Activated CD8-positive, alpha-beta T cell treated with anti-CD3 and anti-CD28 coated beads for 36 hours (primary cell): Measurements from ENCODE around the gene TATDN3. TPM values are rescaled to one million over a fixed set of nuclear protein-coding genes. Genes with fewer than 3 reads are reported as not detected.

ENCODE experiments used
- ATAC-seq: fragments of 200-7000 bp; cut with Tn5 transposase; one replicate; pipeline ENCODE4 v1.10.0; 2021; ENCODE audit warnings: mild to moderate bottlenecking, moderate library complexity
- CTCF ChIA-PET: fragments of 350-600 bp; sonication (Branson Sonifier 250); formaldehyde crosslinking; loops from one replicate; lab custom pipeline; 2021; ENCODE audit warnings: antibody characterized with exemption; lab: Charles Lee
- POLR2A ChIA-PET: fragments of 350-600 bp; sonication (Branson Sonifier 250); formaldehyde crosslinking; loops from one replicate; lab custom pipeline; 2021; ENCODE audit warnings: antibody characterized with exemption; lab: Charles Lee
- DNase-seq: peaks from one replicate; pipeline ENCODE4 v3.0.0-alpha.2; 2020
- H3K27ac Mint-ChIP-seq: one replicate; pipeline ENCODE4 v1.8.0; 2021; ENCODE audit warnings: mild to moderate bottlenecking, mixed read lengths
- H3K27me3 Mint-ChIP-seq: one replicate; pipeline ENCODE4 v1.8.0; 2021; ENCODE audit warnings: mixed read lengths
- H3K36me3 Mint-ChIP-seq: one replicate; pipeline ENCODE4 v1.8.0; 2021; ENCODE audit warnings: low read depth, mixed read lengths
- H3K4me1 Mint-ChIP-seq: one replicate; pipeline ENCODE4 v1.8.0; 2021; ENCODE audit warnings: low read depth, mixed read lengths
- H3K4me3 Mint-ChIP-seq: one replicate; pipeline ENCODE4 v1.8.0; 2021; ENCODE audit warnings: mild to moderate bottlenecking, moderate library complexity, mixed read lengths
- H3K9me3 Mint-ChIP-seq: one replicate; pipeline ENCODE4 v1.8.0; 2021; ENCODE audit warnings: mixed read lengths
- CTCF ChIP-seq: fragments of 200-600 bp; IDR thresholded peaks from one replicate; pipeline ENCODE4 v1.8.0; 2022; ENCODE audit warnings: antibody characterized with exemption, mild to moderate bottlenecking
- intact Hi-C: fragments of 100-400 bp; cut with micrococcal nuclease; formaldehyde crosslinking; loops from one replicate; pipeline ENCODE4 v1.10.0; 2022
- total RNA-seq, 2 experiments: library from RNA; stranded (reverse); gene quantifications; one replicate each; pipeline ENCODE4 v1.2.3, GENCODE V29; 2021

The TATDN3 gene
- total RNA-seq, 2 experiments from 2014 or later: 17.4 to 24.2 TPM

GRCh38 chr1:212780759-212781158 is 10.9 kb upstream of the TATDN3 start:
- Mint-ChIP-seq H3K27ac (no peak overlapping the region), H3K4me3 (no peak overlapping the region), H3K27me3 (no peaks in the 10 kb centered on the region), H3K4me1 (peaks cover 23% of the 10 kb centered on the region), H3K9me3 (no peaks in the 10 kb centered on the region), H3K36me3 (peaks cover 26% of the 10 kb centered on the region)
- ChIA-PET CTCF (interaction anchor here (0.6 to 3.9 kb wide), 12 partner anchors 10 to 323 kb away, joined by 3 to 118 read pairs (median 7); partner anchors contain the start of gene BATF3), POLR2A (no interaction called here)
- intact Hi-C loops: loop anchor here (5.0 kb wide), 1 partner anchor 83 kb away; the partner anchor contains the start of gene BATF3
- DNase-seq (no peak), ATAC-seq (no peak)
- TF ChIP-seq CTCF: no peak

GRCh38 chr1:212781225-212781624 is 10.5 kb upstream of the TATDN3 start:
- CTCF ChIA-PET: interaction anchor here (0.8 to 3.9 kb wide), 22 partner anchors 9 to 324 kb away, joined by 3 to 118 read pairs (median 6); partner anchors contain the start of genes BATF3 and FLVCR1
- Mint-ChIP-seq H3K9me3 (no peaks in the 10 kb centered on the region), H3K27ac (no peak overlapping the region), H3K27me3 (no peaks in the 10 kb centered on the region), H3K4me3 (no peak overlapping the region), H3K4me1 (peaks cover 23% of the 10 kb centered on the region), H3K36me3 (peaks cover 29% of the 10 kb centered on the region)
- POLR2A ChIA-PET: interaction anchor here (1.1 to 1.2 kb wide), 2 partner anchors 103 to 116 kb away, joined by 3 to 4 read pairs; no protein-coding TSS in a partner anchor
- DNase-seq (no peak), ATAC-seq (no peak)
- TF ChIP-seq CTCF: no peak
- intact Hi-C loops: loop anchor here (5.0 kb wide), 1 partner anchor 84 kb away; the partner anchor contains the start of gene BATF3

- no peaks in the 10 kb centered on the region for H3K9me3 Mint-ChIP-seq
- POLR2A ChIA-PET: interaction anchor here (1.1 to 1.2 kb wide), 3 partner anchors 9 to 118 kb away, joined by 3 to 4 read pairs (median 3); partner anchors contain the start of gene NSL1
- H3K27me3 Mint-ChIP-seq: no peaks in the 10 kb centered on the region
- TF ChIP-seq CTCF: peak; percentile 86
- ATAC-seq (peak; percentile 68), DNase-seq (no peak)
- no peak overlapping the region for H3K4me3 Mint-ChIP-seq
- CTCF ChIA-PET: interaction anchor here (0.8 to 3.9 kb wide), 21 partner anchors 8 to 748 kb away, joined by 3 to 118 read pairs (median 6); partner anchors contain the start of genes BATF3, DTL and INTS7
- peaks cover 23% of the 10 kb centered on the region for H3K4me1 Mint-ChIP-seq
- peaks cover 33% of the 10 kb centered on the region for H3K36me3 Mint-ChIP-seq
- no peak overlapping the region for H3K27ac Mint-ChIP-seq
- intact Hi-C loops: loop anchor here (2.0 to 5.0 kb wide), 2 partner anchors 85 to 118 kb away; partner anchors contain the start of gene BATF3
Observed at GRCh38 chr1:212782422-212783154, 9.1 kb upstream of the TATDN3 start.

GRCh38 chr1:212783976-212784375 is 7.7 kb upstream of the TATDN3 start:
- ATAC-seq: no peak
- POLR2A ChIA-PET: no interaction called here
- no peak overlapping the region for H3K27ac Mint-ChIP-seq

More at GRCh38 chr1:212783976-212784375, 7.7 kb upstream of the TATDN3 start:
- Mint-ChIP-seq H3K4me3 (no peak overlapping the region), H3K36me3 (peaks cover 27% of the 10 kb centered on the region), H3K27me3 (no peaks in the 10 kb centered on the region), H3K9me3 (no peaks in the 10 kb centered on the region), H3K4me1 (peaks cover 24% of the 10 kb centered on the region)
- intact Hi-C loops: loop anchor here (2.0 to 5.0 kb wide), 2 partner anchors 87 to 119 kb away; partner anchors contain the start of gene BATF3
- CTCF ChIA-PET: interaction anchor here (0.9 to 3.9 kb wide), 4 partner anchors 39 to 749 kb away, joined by 3 to 118 read pairs (median 18); partner anchors contain the start of genes DTL and INTS7
- DNase-seq: no peak
- TF ChIP-seq CTCF: no peak
